GM23248 (cell line): Measurements from ENCODE around the gene TLL2. TPM values are rescaled to one million over a fixed set of nuclear protein-coding genes. Genes with fewer than 3 reads are reported as not detected.

Experiments used
- DNase-seq: peaks from one replicate; pipeline ENCODE4 v3.0.0-alpha.2; 2015
- H2AFZ ChIP-seq: fragments of 200-600 bp; sonication (generic); 2 replicates; pipeline ENCODE4 v1.6.1; 2016; ENCODE audit warnings: antibody characterized with exemption
- H3F3A ChIP-seq: fragments of 200-600 bp; sonication (generic); 2 replicates; pipeline ENCODE4 v1.6.1; 2016; ENCODE audit warnings: mild to moderate bottlenecking, antibody characterized with exemption, mixed run types; ENCODE audit not compliant: insufficient read depth
- H3K27ac ChIP-seq: fragments of 200-600 bp; sonication (generic); 2 replicates; pipeline ENCODE4 v1.5.1; 2016; ENCODE audit warnings: mild to moderate bottlenecking
- H3K27me3 ChIP-seq: fragments of 200-600 bp; sonication (generic); replicated peaks from 2 replicates; pipeline ENCODE4 v1.6.1; 2016; ENCODE audit warnings: mild to moderate bottlenecking; ENCODE audit not compliant: insufficient read depth
- H3K36me3 ChIP-seq: fragments of 200-600 bp; sonication (generic); 2 replicates; pipeline ENCODE4 v1.6.1; 2016; ENCODE audit warnings: low read depth, mild to moderate bottlenecking
- H3K4me1 ChIP-seq: fragments of 200-600 bp; sonication (generic); 2 replicates; pipeline ENCODE4 v1.6.1; 2016; ENCODE audit warnings: mild to moderate bottlenecking; ENCODE audit not compliant: insufficient read depth
- H3K4me2 ChIP-seq: fragments of 200-600 bp; sonication (generic); one replicate; pipeline ENCODE4 v1.6.1; 2016; ENCODE audit warnings: mild to moderate bottlenecking; ENCODE audit not compliant: unreplicated experiment
- H3K4me3 ChIP-seq: fragments of 200-600 bp; sonication (generic); 2 replicates; pipeline ENCODE4 v1.5.1; 2016; ENCODE audit warnings: mild to moderate bottlenecking
- H3K79me2 ChIP-seq: fragments of 200-600 bp; sonication (generic); 2 replicates; pipeline ENCODE4 v1.6.1; 2016; ENCODE audit warnings: mild to moderate bottlenecking; ENCODE audit not compliant: insufficient read depth
- H3K9ac ChIP-seq: fragments of 200-600 bp; sonication (generic); 2 replicates; pipeline ENCODE4 v1.6.1; 2016; ENCODE audit warnings: mild to moderate bottlenecking
- H3K9me2 ChIP-seq: fragments of 200-600 bp; sonication (generic); 2 replicates; pipeline ENCODE4 v1.6.1; 2016; ENCODE audit warnings: mixed run types, mild to moderate bottlenecking, moderate library complexity; ENCODE audit not compliant: insufficient read depth
- H3K9me3 ChIP-seq: fragments of 200-600 bp; sonication (generic); one replicate; pipeline ENCODE4 v1.6.1; 2017; ENCODE audit warnings: low read depth
- H4K20me1 ChIP-seq: fragments of 200-600 bp; sonication (generic); 2 replicates; pipeline ENCODE4 v1.6.0; 2016; ENCODE audit not compliant: insufficient read depth
- EZH2 ChIP-seq: fragments of 200-600 bp; sonication (generic); IDR thresholded peaks from 2 replicates; pipeline ENCODE4 v1.6.1; 2018; ENCODE audit warnings: antibody characterized with exemption, mild to moderate bottlenecking; ENCODE audit not compliant: insufficient read depth, poor library complexity, severe bottlenecking
- EZH2phosphoT487 ChIP-seq: fragments of 200-600 bp; sonication (generic); IDR thresholded peaks from 2 replicates; pipeline ENCODE4 v1.6.1; 2018; ENCODE audit warnings: antibody characterized with exemption, moderate library complexity, mild to moderate bottlenecking, low read depth; ENCODE audit not compliant: insufficient read depth
- WGBS, 2 experiments: methylation state at CpG; one replicate each; pipeline ENCODE4 v1.1.6; 2015 to 2017; ENCODE audit warnings: low lambda C conversion rate in 2 of 2, low coverage in 1 of 2; ENCODE audit errors: missing lambda C conversion rate in 2 of 2; 5-methylcytosine and 5-hydroxymethylcytosine counted together
- in situ Hi-C: fragments of 300-500 bp; cut with MboI; formaldehyde crosslinking; loops from 2 replicates; pipeline ENCODE4 v1.15.0; 2020
- polyA plus RNA-seq: library from polyadenylated mRNA; unstranded; fragments of >200 nt; fragmentation: Nextera tagmentation; extraction: Ambion mirVana; gene quantifications from 2 replicates; pipeline ENCODE4 v1.2.1, GENCODE V29; 2016
- total RNA-seq: library from RNA; depleted of rRNA; stranded (reverse); fragments of >200 nt; shearing (Covaris generic); gene quantifications from 2 replicates; pipeline ENCODE4 v1.2.3, GENCODE V29; 2014

Gene TLL2
- total and polyA plus RNA-seq, 2 experiments from 2014 or later, result 0.43 to 0.71 TPM

- H3K9me3 ChIP-seq, result no peaks in the 10 kb centered on the region
- H2AFZ ChIP-seq, result no peak overlapping the region
- no peak for TF ChIP-seq EZH2
- no peak for TF ChIP-seq EZH2phosphoT487
- H3K4me2 ChIP-seq, result no peak overlapping the region
- WGBS, 2 experiments, result 77 to 90% methylated on average over 3 of the region's 3 CpGs
- no peaks in the 10 kb centered on the region for H3K36me3 ChIP-seq
- no peaks in the 10 kb centered on the region for H3F3A ChIP-seq
- H3K4me3 ChIP-seq, result no peak overlapping the region
- no peaks in the 10 kb centered on the region for H4K20me1 ChIP-seq
- H3K27me3 ChIP-seq, result peaks cover 10% of the 10 kb centered on the region
- no peaks in the 10 kb centered on the region for H3K79me2 ChIP-seq
- H3K9me2 ChIP-seq, result no peaks in the 10 kb centered on the region
- H3K27ac ChIP-seq, result no peak overlapping the region
- no peak for DNase-seq
- no peak overlapping the region for H3K9ac ChIP-seq
- in situ Hi-C loops, result no loop called here
- H3K4me1 ChIP-seq, result no peaks in the 10 kb centered on the region
Observed at GRCh38 chr10:96366508-96366907, 147.2 kb downstream of the TLL2 start.

GRCh38 chr10:96365571-96365970 is 148.2 kb downstream of the TLL2 start:
- H3K27ac ChIP-seq, result no peak overlapping the region
- peaks cover 10% of the 10 kb centered on the region for H3K27me3 ChIP-seq
- DNase-seq, result no peak
- no peaks in the 10 kb centered on the region for H3K79me2 ChIP-seq
- WGBS, 2 experiments, result 63 to 64% methylated on average over 3 of the region's 3 CpGs
- in situ Hi-C loops, result no loop called here
- H3K36me3 ChIP-seq, result no peaks in the 10 kb centered on the region
- no peak overlapping the region for H3K4me3 ChIP-seq
- no peaks in the 10 kb centered on the region for H3K9me3 ChIP-seq
- no peaks in the 10 kb centered on the region for H3K9me2 ChIP-seq
- no peak overlapping the region for H3K9ac ChIP-seq
- no peak overlapping the region for H2AFZ ChIP-seq
- TF ChIP-seq EZH2phosphoT487, result no peak
- no peak for TF ChIP-seq EZH2
- H3K4me2 ChIP-seq, result no peak overlapping the region
- no peaks in the 10 kb centered on the region for H4K20me1 ChIP-seq
- H3K4me1 ChIP-seq, result no peaks in the 10 kb centered on the region
- H3F3A ChIP-seq, result no peaks in the 10 kb centered on the region

GRCh38 chr10:96360766-96361165 is 153.0 kb downstream of the TLL2 start:
- no peak for TF ChIP-seq EZH2
- TF ChIP-seq EZH2phosphoT487, result no peak
- H3K27me3 ChIP-seq, result peaks cover 15% of the 10 kb centered on the region
- no peaks in the 10 kb centered on the region for H3F3A ChIP-seq

GRCh38 chr10:96360331-96360730 is 153.4 kb downstream of the TLL2 start:
- DNase-seq, result no peak
- Histone ChIP-seq H3K9me3 (no peaks in the 10 kb centered on the region), H3K27ac (no peak overlapping the region), H3K9ac (no peak overlapping the region), H3K4me3 (no peak overlapping the region), H3K4me2 (no peak overlapping the region), H4K20me1 (no peaks in the 10 kb centered on the region), H3K27me3 (peaks cover 15% of the 10 kb centered on the region), H3F3A (no peaks in the 10 kb centered on the region), H3K4me1 (no peaks in the 10 kb centered on the region), H2AFZ (no peak overlapping the region), H3K9me2 (no peaks in the 10 kb centered on the region), H3K79me2 (no peaks in the 10 kb centered on the region), H3K36me3 (no peaks in the 10 kb centered on the region)
- 57 to 67% methylated on average over 6 of the region's 6 CpGs for WGBS, 2 experiments
- no peak for TF ChIP-seq EZH2phosphoT487
- TF ChIP-seq EZH2, result no peak
- in situ Hi-C loops, result no loop called here

More at GRCh38 chr10:96360766-96361165, 153.0 kb downstream of the TLL2 start:
- no peaks in the 10 kb centered on the region for H3K9me3 ChIP-seq
- H3K9me2 ChIP-seq, result no peaks in the 10 kb centered on the region
- no peaks in the 10 kb centered on the region for H3K36me3 ChIP-seq
- 32 to 38% methylated on average over 3 of the region's 3 CpGs for WGBS, 2 experiments
- DNase-seq, result no peak
- no peak overlapping the region for H3K4me3 ChIP-seq
- H3K4me1 ChIP-seq, result no peaks in the 10 kb centered on the region
- no peak overlapping the region for H2AFZ ChIP-seq
- in situ Hi-C loops, result no loop called here
- H3K79me2 ChIP-seq, result no peaks in the 10 kb centered on the region
- no peaks in the 10 kb centered on the region for H4K20me1 ChIP-seq
- H3K4me2 ChIP-seq, result no peak overlapping the region
- no peak overlapping the region for H3K9ac ChIP-seq
- no peak overlapping the region for H3K27ac ChIP-seq

- Histone ChIP-seq H3K4me3 (no peak overlapping the region), H3K36me3 (no peaks in the 10 kb centered on the region), H3K4me2 (no peak overlapping the region), H3K9me3 (no peaks in the 10 kb centered on the region), H3F3A (no peaks in the 10 kb centered on the region), H3K9ac (no peak overlapping the region), H3K27ac (no peak overlapping the region), H4K20me1 (no peaks in the 10 kb centered on the region), H3K27me3 (peaks cover 10% of the 10 kb centered on the region; the same call in 1 of the 2 replicates), H3K9me2 (no peaks in the 10 kb centered on the region), H3K79me2 (no peaks in the 10 kb centered on the region), H2AFZ (no peak overlapping the region), H3K4me1 (no peaks in the 10 kb centered on the region)
- DNase-seq, result no peak
- in situ Hi-C loops, result no loop called here
- WGBS, 2 experiments, result 41 to 56% methylated on average over 6 of the region's 6 CpGs
- TF ChIP-seq EZH2 (no peak), EZH2phosphoT487 (no peak)
Observed at GRCh38 chr10:96359616-96360015, 154.1 kb downstream of the TLL2 start.
